Activated T-helper 1 cell treated with anti-CD3 and anti-CD28 coated beads, Interleukin-12 subunit alpha, Interleukin-12 subunit beta, Interleukin-2, Interleukin-4 antibody, amounts not matched to agents 30 ng/mL and 10 ng/mL and 1 ng/mL, durations not matched to agents 14 hours and 24 hours and 36 hours (primary cell): ENCODE data around the gene PANX3. TPM values are rescaled to one million over a fixed set of nuclear protein-coding genes. Genes with fewer than 3 reads are reported as not detected.

ENCODE experiments used
- total RNA-seq: library from RNA; stranded (reverse); gene quantifications from 2 replicates; pipeline ENCODE4 v1.2.3, GENCODE V29; 2022

Gene PANX3
- total RNA-seq, 1 donor from 2014 or later = not detected

Other genes starting within 250 kb of the PANX3 start
- gene OR8B2, start 226.9 kb upstream of the PANX3 start, total RNA-seq = not detected in 2 replicates
- not detected in 2 replicates for gene OR8B3, start 212.4 kb upstream of the PANX3 start, total RNA-seq
- gene OR8B4, start 186.6 kb upstream of the PANX3 start, total RNA-seq = not detected in 2 replicates
- gene OR8B8, start 165.7 kb upstream of the PANX3 start, total RNA-seq = not detected in 2 replicates
- gene OR8B12, start 67.8 kb upstream of the PANX3 start, total RNA-seq = not detected in 2 replicates
- not detected in 2 replicates for gene OR8A1, start 41.4 kb upstream of the PANX3 start, total RNA-seq
- gene TBRG1, start 11.4 kb downstream of the PANX3 start, total RNA-seq = 35.1 and 35.4 TPM in 2 replicates
- gene SIAE, start 62.3 kb downstream of the PANX3 start, total RNA-seq = 4.9 and 5.2 TPM in 2 replicates
- gene SPA17, start 62.5 kb downstream of the PANX3 start, total RNA-seq = 1.7 and 2.4 TPM in 2 replicates
- 3.9 and 6.1 TPM in 2 replicates for gene NRGN, start 128.5 kb downstream of the PANX3 start, total RNA-seq
- gene VSIG2, start 140.8 kb downstream of the PANX3 start, total RNA-seq = not detected in 2 replicates
- gene ESAM, start 150.9 kb downstream of the PANX3 start, total RNA-seq = 0.52 and 0.64 TPM in 2 replicates
- gene MSANTD2, start 189.0 kb downstream of the PANX3 start, total RNA-seq = 8.9 and 9.7 TPM in 2 replicates